ENCODE results near the gene BTNL2. TPM values are rescaled to one million over a fixed set of nuclear protein-coding genes. Genes with fewer than 3 reads are reported as not detected.

The BTNL2 gene
- polyA plus RNA-seq, 1 experiment = not detected

DNA sequence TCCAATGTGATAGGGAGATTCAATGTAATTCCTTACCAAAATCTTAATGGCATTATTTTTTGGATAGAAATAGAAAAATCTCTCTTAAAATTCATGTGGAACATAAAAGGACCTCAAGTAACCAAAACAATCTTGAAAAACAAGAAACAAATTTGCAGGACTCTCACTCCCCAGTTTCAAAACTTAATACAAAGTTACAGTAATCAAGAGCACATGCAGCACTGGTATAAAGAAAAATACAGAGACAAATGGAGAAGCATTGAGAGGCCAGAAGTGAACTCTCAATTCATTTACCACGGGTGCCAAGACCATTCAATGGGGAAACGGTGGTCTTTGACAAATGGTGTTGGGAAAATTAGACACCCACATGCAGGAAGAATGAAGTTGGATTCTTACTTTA, 27.4 kb downstream of the BTNL2 start:
- H3K4me3 ChIP-seq (ENCODE audit: low read depth, low read length) = no peak overlapping the region

DNA sequence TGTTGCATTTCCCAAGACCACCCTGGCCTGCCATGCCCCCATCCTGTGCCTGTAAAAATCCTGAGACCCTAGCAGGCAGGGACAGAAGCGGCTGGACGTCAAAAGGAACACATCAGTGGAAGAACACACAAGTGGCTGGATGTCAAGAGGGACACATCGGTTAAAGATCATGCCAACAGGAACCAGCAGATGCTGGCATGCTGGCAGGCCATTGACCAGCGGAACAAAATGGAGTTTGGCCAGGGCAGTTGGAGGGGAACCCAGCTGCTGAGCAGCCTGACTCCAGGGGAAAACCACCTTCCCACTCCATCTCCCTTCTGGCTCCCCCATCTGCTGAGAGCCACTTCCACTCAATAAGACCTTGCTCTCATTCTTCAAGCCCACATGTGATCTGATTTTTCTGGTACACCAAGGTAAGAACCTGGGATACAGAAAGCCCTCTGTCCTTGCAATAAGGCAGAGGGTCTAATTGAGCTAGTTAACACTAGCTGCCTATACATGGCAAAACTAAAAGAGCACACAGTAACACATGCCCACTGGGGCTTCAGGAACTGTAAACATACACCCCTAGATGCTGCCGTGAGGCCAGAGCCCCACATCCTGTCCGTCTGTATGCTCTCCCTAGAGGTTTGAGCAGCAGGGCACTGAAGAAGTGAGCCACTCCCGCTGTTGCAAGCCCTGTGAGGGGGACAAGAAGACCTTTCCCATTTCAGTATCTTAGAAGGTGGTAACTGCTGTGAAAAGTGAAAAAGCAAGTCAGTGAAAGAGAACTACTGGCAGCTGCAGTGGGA, 31.0 kb downstream of the BTNL2 start:
- POLR2A ChIA-PET = no interaction called here
- Histone ChIP-seq H3K4me3 (ENCODE audit: low read depth, low read length) (no peak overlapping the region), H3K27me3 (ENCODE audit: control insufficient read depth, insufficient read depth, low read length) (no peaks in the 10 kb centered on the region), H3K36me3 (ENCODE audit: control insufficient read depth, insufficient read depth, low read length) (no peaks in the 10 kb centered on the region)
- no peak for DNase-seq (ENCODE audit: low read depth)
- CTCF ChIA-PET = no interaction called here
- TF ChIP-seq, protein P1, sequence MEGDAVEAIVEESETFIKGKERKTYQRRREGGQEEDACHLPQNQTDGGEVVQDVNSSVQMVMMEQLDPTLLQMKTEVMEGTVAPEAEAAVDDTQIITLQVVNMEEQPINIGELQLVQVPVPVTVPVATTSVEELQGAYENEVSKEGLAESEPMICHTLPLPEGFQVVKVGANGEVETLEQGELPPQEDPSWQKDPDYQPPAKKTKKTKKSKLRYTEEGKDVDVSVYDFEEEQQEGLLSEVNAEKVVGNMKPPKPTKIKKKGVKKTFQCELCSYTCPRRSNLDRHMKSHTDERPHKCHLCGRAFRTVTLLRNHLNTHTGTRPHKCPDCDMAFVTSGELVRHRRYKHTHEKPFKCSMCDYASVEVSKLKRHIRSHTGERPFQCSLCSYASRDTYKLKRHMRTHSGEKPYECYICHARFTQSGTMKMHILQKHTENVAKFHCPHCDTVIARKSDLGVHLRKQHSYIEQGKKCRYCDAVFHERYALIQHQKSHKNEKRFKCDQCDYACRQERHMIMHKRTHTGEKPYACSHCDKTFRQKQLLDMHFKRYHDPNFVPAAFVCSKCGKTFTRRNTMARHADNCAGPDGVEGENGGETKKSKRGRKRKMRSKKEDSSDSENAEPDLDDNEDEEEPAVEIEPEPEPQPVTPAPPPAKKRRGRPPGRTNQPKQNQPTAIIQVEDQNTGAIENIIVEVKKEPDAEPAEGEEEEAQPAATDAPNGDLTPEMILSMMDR (IDR thresholded peaks at IDR 0.05; ENCODE audit: insufficient read depth, low read depth, low read length) = no peak

More for the DNA sequence above, 27.4 kb downstream of the BTNL2 start:
- ChIA-PET CTCF (no interaction called here), POLR2A (no interaction called here)
- DNase-seq (ENCODE audit: low read depth) = no peak
- Histone ChIP-seq H3K36me3 (ENCODE audit: control insufficient read depth, insufficient read depth, low read length) (no peaks in the 10 kb centered on the region), H3K27me3 (ENCODE audit: control insufficient read depth, insufficient read depth, low read length) (no peaks in the 10 kb centered on the region)
- TF ChIP-seq, protein P1 (IDR thresholded peaks at IDR 0.05; ENCODE audit: insufficient read depth, low read depth, low read length) = no peak

- POLR2A ChIA-PET = no interaction called here
- DNase-seq (ENCODE audit: low read depth) = no peak
- no peaks in the 10 kb centered on the region for H3K36me3 ChIP-seq (ENCODE audit: control insufficient read depth, insufficient read depth, low read length)
- TF ChIP-seq, protein P1 (IDR thresholded peaks at IDR 0.05; ENCODE audit: insufficient read depth, low read depth, low read length) = no peak
- no peaks in the 10 kb centered on the region for H3K27me3 ChIP-seq (ENCODE audit: control insufficient read depth, insufficient read depth, low read length)
- H3K4me3 ChIP-seq (ENCODE audit: low read depth, low read length) = no peak within 1 kb of the TSS
- CTCF ChIA-PET = no interaction called here
These were observed 35.2 kb downstream of the BTNL2 start, which contains the start of gene TSBP1 for GRCh38 chr6:32371803-32372202. Gene TSBP1 (minus strand): TSS chr6:32371903. CDS start chr6:32371706, 197 bp downstream.

DNA sequence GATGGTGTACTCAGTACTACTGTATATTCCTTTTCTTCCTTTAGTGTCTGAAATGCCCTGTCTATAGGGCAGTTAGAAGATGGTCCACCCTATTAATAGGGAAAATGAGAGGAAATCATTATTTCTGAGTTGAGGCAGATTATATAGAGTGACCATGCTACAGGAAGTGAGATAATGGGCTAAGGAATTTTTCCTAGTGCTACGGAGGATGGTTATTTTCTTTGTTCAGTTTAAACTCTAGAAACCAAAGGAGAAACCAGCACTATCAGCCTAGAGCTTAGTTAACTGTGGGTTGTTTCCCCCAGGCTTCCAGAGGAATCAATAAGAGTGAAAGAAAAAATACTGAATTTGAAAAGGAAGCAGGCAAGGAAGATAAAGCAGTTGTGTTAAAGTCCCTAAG, 35.8 kb downstream of the BTNL2 start:
- H3K36me3 ChIP-seq (ENCODE audit: control insufficient read depth, insufficient read depth, low read length) = no peaks in the 10 kb centered on the region
- TF ChIP-seq, protein P1 (IDR thresholded peaks at IDR 0.05; ENCODE audit: insufficient read depth, low read depth, low read length) = no peak
- H3K27me3 ChIP-seq (ENCODE audit: control insufficient read depth, insufficient read depth, low read length) = no peaks in the 10 kb centered on the region
- ChIA-PET CTCF (no interaction called here), POLR2A (no interaction called here)
- no peak overlapping the region for H3K4me3 ChIP-seq (ENCODE audit: low read depth, low read length)
- DNase-seq (ENCODE audit: low read depth) = no peak

GRCh38 chr6:32370505-32370904, 36.5 kb downstream of the BTNL2 start:
- no peaks in the 10 kb centered on the region for H3K36me3 ChIP-seq (ENCODE audit: control insufficient read depth, insufficient read depth, low read length)
- ChIA-PET CTCF (no interaction called here), POLR2A (no interaction called here)
- DNase-seq (ENCODE audit: low read depth) = no peak
- H3K27me3 ChIP-seq (ENCODE audit: control insufficient read depth, insufficient read depth, low read length) = no peaks in the 10 kb centered on the region
- TF ChIP-seq, protein P1 (IDR thresholded peaks at IDR 0.05; ENCODE audit: insufficient read depth, low read depth, low read length) = no peak
- no peak overlapping the region for H3K4me3 ChIP-seq (ENCODE audit: low read depth, low read length)
